GM21447 (cell line): ENCODE measurements around the gene SLC7A1.
"Not testable (repeated sequence)": the region's sequence is repeated elsewhere in the genome, so short reads cannot be mapped to it uniquely, and the experiment has no call there.

Experiments
- ATAC-seq: cut with Tn5 transposase; IDR thresholded peaks from one replicate; pipeline ENCODE4 v1.9.1; 2021; ENCODE audit not compliant: unreplicated experiment

Gene SLC7A1

DNA sequence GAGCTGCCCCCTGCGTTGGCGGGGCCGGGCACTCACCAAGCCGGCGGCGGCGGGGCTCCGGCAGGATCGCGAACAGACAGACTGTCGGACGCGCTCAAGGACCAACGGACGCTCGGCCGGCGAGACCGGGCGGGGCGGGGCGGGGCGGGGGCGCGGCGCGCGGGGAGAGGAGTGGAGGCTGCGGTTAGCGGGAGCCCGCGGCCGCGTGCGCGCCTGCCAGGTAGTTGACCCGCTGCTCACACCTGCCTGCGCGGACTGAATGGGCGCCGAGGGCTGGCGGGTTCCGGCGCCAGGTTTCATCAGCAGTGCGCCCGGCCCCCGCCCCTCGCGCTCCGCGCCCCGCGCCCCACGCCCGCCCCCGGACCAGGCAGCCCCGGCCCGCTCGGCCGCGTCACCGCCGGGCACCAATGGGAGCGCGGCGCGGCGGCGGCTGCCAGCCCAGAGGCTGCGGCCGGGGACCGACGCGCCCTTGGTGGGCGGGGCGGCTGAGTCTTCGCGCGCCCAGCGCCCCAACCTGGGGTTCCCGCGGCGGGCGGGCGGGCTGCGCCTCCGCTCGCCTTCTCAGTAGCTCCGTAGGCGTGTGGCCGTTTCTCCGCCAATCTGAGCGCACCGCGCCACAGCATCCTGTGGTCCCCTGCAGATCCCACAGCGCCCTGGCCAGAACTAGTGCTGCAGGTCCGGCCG is at the start of gene SLC7A1:
TSS of gene SLC7A1 (minus strand) at position 309 of the 684 bp plus-strand sequence. CDS start 59,500 bp downstream, outside the sequence.
- ATAC-seq: peak; percentile 72

DNA sequence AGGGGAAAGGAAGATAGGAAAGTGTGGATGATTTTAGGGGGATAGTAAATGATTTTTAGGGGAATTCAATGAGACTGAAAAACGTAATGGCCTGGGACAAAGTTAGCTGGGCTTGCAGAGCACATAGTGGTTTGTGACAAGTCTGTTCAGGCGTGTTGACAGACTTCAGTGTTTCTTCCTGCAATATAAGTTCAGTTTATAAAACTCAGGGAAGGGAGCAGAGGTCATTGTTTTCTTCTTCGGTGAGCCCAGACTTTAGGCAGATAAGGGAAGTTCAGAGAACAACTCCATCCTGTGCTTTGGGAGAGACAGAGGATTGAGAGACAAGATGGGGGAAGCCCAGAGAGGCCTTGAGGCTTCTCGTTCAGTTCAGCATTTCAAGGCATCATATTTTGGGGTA is 45.2 kb upstream of the SLC7A1 start:
- ATAC-seq: no peak

GRCh38 chr13:29636831-29637230 is 41.3 kb upstream of the SLC7A1 start:
- not testable (repeated sequence) for ATAC-seq

- ATAC-seq: no peak
Observed at GRCh38 chr13:29624997-29625396, 29.5 kb upstream of the SLC7A1 start.

DNA sequence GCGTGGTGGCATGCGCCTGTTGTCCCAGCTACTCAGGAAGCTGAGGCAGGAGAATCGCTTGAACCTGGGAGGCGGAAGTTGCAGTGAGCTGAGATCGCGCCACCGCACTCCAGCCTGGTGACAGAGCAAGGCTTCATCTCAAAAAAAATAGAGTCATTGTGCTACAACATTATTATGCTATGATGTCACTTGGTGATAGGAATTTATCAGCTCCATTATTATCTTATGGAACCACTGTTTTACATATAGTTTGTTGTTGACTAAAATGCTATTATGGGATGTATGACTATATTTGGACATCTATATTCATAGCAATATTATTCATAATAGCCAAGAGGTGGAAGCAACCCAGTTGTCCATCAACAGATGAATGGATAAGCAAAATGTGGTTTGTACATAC is 26.4 kb upstream of the SLC7A1 start:
- ATAC-seq: no peak

DNA sequence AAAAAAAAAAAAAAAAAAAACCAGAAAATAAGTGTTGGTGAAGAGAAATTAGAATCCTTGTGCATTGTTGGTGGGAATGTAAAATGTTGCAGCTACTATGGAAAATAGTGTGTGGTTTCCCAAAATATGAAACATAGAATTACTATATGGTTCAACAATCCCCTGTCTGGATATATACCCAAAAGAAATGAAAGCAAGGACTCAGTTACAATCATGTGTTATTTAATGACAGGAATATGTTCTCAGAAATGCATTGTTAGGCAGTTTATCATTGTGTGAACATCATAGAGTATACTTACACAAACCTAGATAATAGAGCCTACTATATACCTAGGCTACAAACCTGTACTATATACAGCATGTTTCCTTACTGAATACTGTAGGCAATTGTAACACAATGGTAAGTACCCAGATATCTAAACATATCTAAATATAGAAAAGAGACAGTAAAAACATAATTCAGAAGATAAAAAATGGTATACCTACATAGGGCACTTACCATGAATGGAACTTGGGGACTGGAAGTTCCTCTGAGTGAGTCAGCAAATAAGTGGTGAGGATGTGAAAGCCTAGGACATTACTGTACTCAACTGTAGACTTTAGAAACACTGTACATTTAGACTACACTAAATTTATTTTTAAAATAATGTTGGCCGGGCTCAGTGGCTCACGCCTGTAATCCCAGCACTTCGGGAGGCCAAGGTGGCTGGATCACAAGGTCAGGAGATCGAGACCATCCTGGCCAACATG is 25.7 kb upstream of the SLC7A1 start:
- ATAC-seq: no peak

GRCh38 chr13:29619995-29620394 is 24.5 kb upstream of the SLC7A1 start:
- no peak for ATAC-seq

- no peak for ATAC-seq
Observed at GRCh38 chr13:29613101-29613500, 17.6 kb upstream of the SLC7A1 start.

GRCh38 chr13:29607465-29607864 is 12.0 kb upstream of the SLC7A1 start:
- ATAC-seq: no peak

GRCh38 chr13:29605860-29606526 is 10.5 kb upstream of the SLC7A1 start:
- no peak for ATAC-seq

- ATAC-seq: no peak
Observed at GRCh38 chr13:29598321-29598720, 2.8 kb upstream of the SLC7A1 start.

DNA sequence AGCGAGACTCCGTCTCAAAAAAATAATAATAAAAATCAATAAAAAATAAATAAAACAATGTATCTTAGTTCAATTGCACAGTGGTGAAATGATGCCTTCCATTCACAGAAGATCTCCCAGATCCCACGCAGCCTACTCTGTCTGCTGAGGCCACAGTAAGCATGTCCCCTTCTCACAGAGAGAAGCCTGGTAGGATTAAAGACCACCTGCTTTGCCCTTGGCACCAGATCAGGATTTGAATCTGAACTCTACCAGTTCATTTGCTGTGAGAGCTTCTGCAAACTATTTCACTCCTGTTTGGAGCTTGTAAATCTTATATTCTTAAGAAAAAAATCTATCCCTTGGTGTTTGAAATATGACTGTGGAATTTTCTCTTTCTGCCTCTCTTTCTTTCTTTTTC is 2.2 kb upstream of the SLC7A1 start:
- no peak for ATAC-seq

GRCh38 chr13:29597246-29597645 is 1.8 kb upstream of the SLC7A1 start:
- no peak for ATAC-seq

DNA sequence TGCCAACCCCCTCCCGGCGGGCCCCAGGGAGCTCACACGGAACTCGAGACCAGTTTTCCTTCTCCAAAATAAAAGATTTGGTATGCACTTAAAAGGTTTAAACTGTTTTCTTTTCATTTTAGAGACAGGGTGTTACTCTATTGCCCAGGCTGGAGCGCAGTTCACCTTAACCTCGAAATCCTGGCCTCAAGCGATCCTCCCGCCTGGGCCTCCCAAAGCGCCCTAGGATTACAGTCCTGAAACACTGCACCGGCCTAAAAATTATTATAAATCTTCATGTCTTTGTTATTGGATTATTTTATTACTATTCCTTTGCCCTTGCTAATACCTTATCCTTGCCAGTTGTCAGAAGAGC is 553 bp upstream of the SLC7A1 start:
- no peak for ATAC-seq

GRCh38 chr13:29594710-29595379 is 643 bp downstream of the SLC7A1 start:
- ATAC-seq: peak; percentile 42

DNA sequence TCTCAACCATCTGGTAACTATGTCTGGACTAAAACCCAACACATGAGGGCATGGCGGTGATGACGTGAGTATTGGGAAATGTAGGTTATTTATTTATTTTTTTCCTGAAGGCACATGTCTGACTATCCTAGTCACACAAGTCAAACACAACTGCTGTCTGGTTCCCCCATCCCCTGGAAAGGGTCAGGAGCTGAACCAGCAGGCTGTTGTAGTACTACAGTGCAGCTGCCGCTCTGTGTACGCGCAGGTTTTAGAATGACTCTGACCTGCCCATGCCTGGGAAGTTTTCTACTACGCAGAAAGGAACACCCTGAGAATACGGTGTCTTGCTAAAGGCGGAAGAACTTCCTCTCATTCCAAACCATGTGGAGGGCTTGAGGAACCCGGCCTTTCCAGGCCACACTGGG is 1.2 kb downstream of the SLC7A1 start:
- ATAC-seq: peak; percentile 39

GRCh38 chr13:29593605-29594297 is 1.7 kb downstream of the SLC7A1 start:
- ATAC-seq: no peak

- no peak for ATAC-seq
Observed at GRCh38 chr13:29591310-29591709, 4.2 kb downstream of the SLC7A1 start.

- ATAC-seq: no peak
Observed at GRCh38 chr13:29589967-29590366, 5.5 kb downstream of the SLC7A1 start.

GRCh38 chr13:29589234-29589633 is 6.3 kb downstream of the SLC7A1 start:
- no peak for ATAC-seq

GRCh38 chr13:29587645-29588044 is 7.8 kb downstream of the SLC7A1 start:
- ATAC-seq: no peak
